Brain microvascular endothelial cell (primary cell): ENCODE results near the gene KATNB1.

Experiments used
- DNase-seq: peaks from one replicate; pipeline ENCODE4 v3.0.0-alpha.2; 2020
- H3K27ac ChIP-seq: fragments of 250-450 bp; sonication (Bioruptor Pico); 2 replicates; pipeline ENCODE4 v1.5.1; 2020; ENCODE audit warnings: mild to moderate bottlenecking, moderate library complexity
- H3K27me3 ChIP-seq: fragments of 250-450 bp; sonication (Bioruptor Pico); replicated peaks from 2 replicates; pipeline ENCODE4 v1.5.1; 2020; ENCODE audit warnings: mild to moderate bottlenecking
- H3K36me3 ChIP-seq: fragments of 250-450 bp; sonication (Bioruptor Pico); replicated peaks from 2 replicates; pipeline ENCODE4 v1.5.1; 2020; ENCODE audit warnings: mild to moderate bottlenecking
- H3K4me3 ChIP-seq: 2 replicates; pipeline ENCODE4 v1.5.1; 2011; ENCODE audit warnings: low read depth, mild to moderate bottlenecking, control low read depth, low read length, moderate library complexity
- CTCF ChIP-seq: IDR thresholded peaks from 2 replicates; pipeline ENCODE4 v1.5.1; 2011; ENCODE audit warnings: low read depth, mild to moderate bottlenecking, moderate library complexity, low read length, control low read depth, inconsistent platforms; ENCODE audit errors: missing control alignments
- in situ Hi-C: cut with HindIII; loops from 2 replicates; pipeline ENCODE4 v1.10.0; 2017; ENCODE audit warnings: low sequenced_read_pairs, low pct_ligation_motif_present

The KATNB1 gene

GRCh38 chr16:57751539-57752202 lies 16.1 kb downstream of the KATNB1 start:
- DNase-seq: no peak
- no peak overlapping the region for H3K4me3 ChIP-seq
- H3K27ac ChIP-seq: no peak overlapping the region
- H3K36me3 ChIP-seq: peaks cover 20% of the 10 kb centered on the region
- in situ Hi-C loops: no loop called here
- no peak for TF ChIP-seq CTCF
- H3K27me3 ChIP-seq: no peaks in the 10 kb centered on the region

- Histone ChIP-seq H3K4me3 (no peak overlapping the region), H3K27ac (no peak overlapping the region), H3K36me3 (peaks cover 23% of the 10 kb centered on the region), H3K27me3 (no peaks in the 10 kb centered on the region)
- DNase-seq: no peak
- in situ Hi-C loops: no loop called here
- no peak for TF ChIP-seq CTCF
These were observed 16.6 kb downstream of the KATNB1 start for GRCh38 chr16:57752203-57752580.

- DNase-seq: no peak
- no peaks in the 10 kb centered on the region for H3K27me3 ChIP-seq
- peaks cover 26% of the 10 kb centered on the region for H3K36me3 ChIP-seq
- in situ Hi-C loops: no loop called here
- no peak overlapping the region for H3K4me3 ChIP-seq
- H3K27ac ChIP-seq: no peak overlapping the region
- TF ChIP-seq CTCF: no peak
These were observed 17.2 kb downstream of the KATNB1 start for GRCh38 chr16:57752581-57753447.

GRCh38 chr16:57753448-57754353 lies 18.1 kb downstream of the KATNB1 start:
- Histone ChIP-seq H3K27ac (no peak overlapping the region), H3K4me3 (no peak overlapping the region), H3K36me3 (peaks cover 26% of the 10 kb centered on the region), H3K27me3 (no peaks in the 10 kb centered on the region)
- in situ Hi-C loops: no loop called here
- DNase-seq: no peak
- no peak for TF ChIP-seq CTCF

GRCh38 chr16:57754354-57755060 lies 18.9 kb downstream of the KATNB1 start:
- in situ Hi-C loops: no loop called here
- H3K27ac ChIP-seq: no peak overlapping the region
- no peak overlapping the region for H3K4me3 ChIP-seq
- no peaks in the 10 kb centered on the region for H3K27me3 ChIP-seq
- no peak for DNase-seq
- H3K36me3 ChIP-seq: peaks cover 32% of the 10 kb centered on the region
- no peak for TF ChIP-seq CTCF
